Measurements from ENCODE around the gene TLE1.

- no peak for TF ChIP-seq CTCF (IDR thresholded peaks at IDR 0.05; ENCODE audit: insufficient read depth, low read length)
- no peak for TF ChIP-seq REST (IDR thresholded peaks at IDR 0.05; ENCODE audit: insufficient replicate concordance, low read depth)
- TF ChIP-seq GABPA (IDR thresholded peaks at IDR 0.05; ENCODE audit: low read depth), result no peak
- TF ChIP-seq POLR2AphosphoS5 (IDR thresholded peaks at IDR 0.05; ENCODE audit: low read depth), result no peak
These were observed 99.5 kb downstream of the TLE1 start for GRCh38 chr9:81589819-81590218.
